ENCODE results near the gene PRR35.

GRCh38 chr16:534856-535445, 25.2 kb upstream of the PRR35 start:
- no peak for TF ChIP-seq CTCF (IDR thresholded peaks at IDR 0.05)
- TF ChIP-seq EP300 (IDR thresholded peaks at IDR 0.05), result no peak
- no peak for TF ChIP-seq POLR2A (IDR thresholded peaks at IDR 0.05)
- no peak for TF ChIP-seq POLR2AphosphoS5 (IDR thresholded peaks at IDR 0.05)

Measured in upper lobe of left lung (tissue), 4 donors.